Neural progenitor cell (in vitro differentiated cells): ENCODE results near the gene ARHGEF4. TPM values are rescaled to one million over a fixed set of nuclear protein-coding genes. Genes with fewer than 3 reads are reported as not detected.

Experiments used
- DNase-seq: peaks from one replicate; pipeline ENCODE4 v3.0.0-alpha.2; 2016; ENCODE audit warnings: low spot score
- H2AFZ ChIP-seq: fragments of 200-600 bp; sonication (generic); replicated peaks from 2 replicates; pipeline ENCODE4 v1.6.1; 2016; ENCODE audit warnings: antibody characterized with exemption
- H3F3A ChIP-seq: fragments of 200-600 bp; sonication (generic); 2 replicates; pipeline ENCODE4 v1.6.1; 2016; ENCODE audit warnings: antibody characterized with exemption, low read depth
- H3K27ac ChIP-seq: fragments of 200-600 bp; sonication (generic); 2 replicates; pipeline ENCODE4 v1.5.1; 2016; ENCODE audit warnings: mild to moderate bottlenecking
- H3K27me3 ChIP-seq: fragments of 200-600 bp; sonication (generic); 2 replicates; pipeline ENCODE4 v1.6.1; 2016; ENCODE audit warnings: mild to moderate bottlenecking, moderate library complexity
- H3K36me3 ChIP-seq: fragments of 200-600 bp; sonication (generic); 2 replicates; pipeline ENCODE4 v1.5.1; 2016
- H3K4me1 ChIP-seq: fragments of 200-600 bp; sonication (generic); 2 replicates; pipeline ENCODE4 v1.6.1; 2016; ENCODE audit warnings: mixed run types
- H3K4me2 ChIP-seq: fragments of 200-600 bp; sonication (generic); 2 replicates; pipeline ENCODE4 v1.6.1; 2016
- H3K4me3 ChIP-seq: fragments of 200-600 bp; sonication (generic); 2 replicates; pipeline ENCODE4 v1.5.1; 2016
- H3K79me2 ChIP-seq: fragments of 200-600 bp; sonication (generic); 2 replicates; pipeline ENCODE4 v1.6.1; 2016; ENCODE audit warnings: low read depth
- H3K9ac ChIP-seq: fragments of 200-600 bp; sonication (generic); 2 replicates; pipeline ENCODE4 v1.6.1; 2016
- H3K9me3 ChIP-seq: fragments of 200-600 bp; sonication (generic); 2 replicates; pipeline ENCODE4 v1.5.1; 2016; ENCODE audit warnings: low read depth
- H4K20me1 ChIP-seq: fragments of 200-600 bp; sonication (generic); 2 replicates; pipeline ENCODE4 v1.6.1; 2016; ENCODE audit warnings: low read depth
- H3K27ac Mint-ChIP-seq: 3 replicates; pipeline ENCODE4 v1.8.0; 2021; ENCODE audit warnings: mixed read lengths
- H3K27me3 Mint-ChIP-seq: 2 replicates; pipeline ENCODE4 v1.8.0; 2022; ENCODE audit warnings: low read depth, mild to moderate bottlenecking, inconsistent platforms, moderate library complexity, mixed read lengths; ENCODE audit not compliant: insufficient read depth
- H3K36me3 Mint-ChIP-seq: 3 replicates; pipeline ENCODE4 v1.8.0; 2021; ENCODE audit warnings: mixed read lengths
- H3K4me1 Mint-ChIP-seq: 3 replicates; pipeline ENCODE4 v1.8.0; 2021; ENCODE audit warnings: mixed read lengths
- H3K4me3 Mint-ChIP-seq: 3 replicates; pipeline ENCODE4 v1.8.0; 2021; ENCODE audit warnings: mild to moderate bottlenecking, moderate library complexity, mixed read lengths
- H3K9me3 Mint-ChIP-seq: 3 replicates; pipeline ENCODE4 v1.8.0; 2020; ENCODE audit warnings: mixed read lengths
- EZH2 ChIP-seq: fragments of 200-600 bp; sonication (generic); IDR thresholded peaks from 2 replicates; pipeline ENCODE4 v1.6.1; 2017; ENCODE audit warnings: antibody characterized with exemption, mild to moderate bottlenecking, moderate library complexity
- EZH2phosphoT487 ChIP-seq: fragments of 200-600 bp; sonication (generic); IDR thresholded peaks from 2 replicates; pipeline ENCODE4 v1.6.1; 2017; ENCODE audit warnings: antibody characterized with exemption
- total RNA-seq: library from RNA; depleted of rRNA; stranded (reverse); fragments of >200 nt; gene quantifications from 2 replicates; pipeline ENCODE4 v1.2.3, GENCODE V29; 2015; ENCODE audit warnings: low replicate concordance
- TF ChIP-seq, protein P1 (sequence below): fragments of 200-600 bp; sonication (generic); IDR thresholded peaks from 2 replicates; pipeline ENCODE4 v1.5.1; 2017; ENCODE audit warnings: antibody characterized with exemption, mild to moderate bottlenecking

The ARHGEF4 gene
- total RNA-seq, 1 donor from 2014 or later: 22.8 TPM

DNA sequence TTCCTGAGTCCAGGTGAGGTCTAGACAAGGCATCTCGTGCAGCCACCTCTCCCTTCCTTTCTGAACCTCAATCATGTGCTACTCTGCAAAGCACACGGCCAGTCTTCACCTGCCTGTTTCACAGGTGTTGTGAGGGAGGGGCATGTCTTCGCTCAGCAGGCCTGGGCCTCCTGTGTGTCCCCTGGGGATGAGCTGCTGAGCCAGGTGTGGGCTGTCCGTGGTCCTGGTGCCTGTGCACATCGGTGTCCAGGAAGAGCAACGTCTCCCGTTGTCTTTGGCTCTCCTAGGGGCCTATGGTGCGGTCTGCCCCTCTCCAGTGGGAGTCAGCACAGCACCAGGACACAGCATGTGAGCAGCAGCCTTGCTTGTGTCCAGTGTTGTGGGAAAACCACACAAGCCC lies 16.7 kb downstream of the ARHGEF4 start:
- Mint-ChIP-seq H3K4me1 (peaks cover 3% of the 10 kb centered on the region), H3K9me3 (peaks cover 2% of the 10 kb centered on the region), H3K36me3 (no peaks in the 10 kb centered on the region), H3K27me3 (peaks cover 7% of the 10 kb centered on the region), H3K4me3 (no peak overlapping the region), H3K27ac (no peak overlapping the region)
- Histone ChIP-seq H3F3A (no peaks in the 10 kb centered on the region), H4K20me1 (peaks cover 2% of the 10 kb centered on the region), H2AFZ (no peak overlapping the region), H3K36me3 (no peaks in the 10 kb centered on the region), H3K4me2 (no peak overlapping the region), H3K27ac (no peak overlapping the region), H3K27me3 (no peaks in the 10 kb centered on the region), H3K9ac (no peak overlapping the region), H3K4me3 (no peak overlapping the region), H3K4me1 (no peaks in the 10 kb centered on the region), H3K79me2 (no peaks in the 10 kb centered on the region), H3K9me3 (no peaks in the 10 kb centered on the region)
- TF ChIP-seq EZH2 (no peak), EZH2phosphoT487 (no peak)
- TF ChIP-seq, protein P1, sequence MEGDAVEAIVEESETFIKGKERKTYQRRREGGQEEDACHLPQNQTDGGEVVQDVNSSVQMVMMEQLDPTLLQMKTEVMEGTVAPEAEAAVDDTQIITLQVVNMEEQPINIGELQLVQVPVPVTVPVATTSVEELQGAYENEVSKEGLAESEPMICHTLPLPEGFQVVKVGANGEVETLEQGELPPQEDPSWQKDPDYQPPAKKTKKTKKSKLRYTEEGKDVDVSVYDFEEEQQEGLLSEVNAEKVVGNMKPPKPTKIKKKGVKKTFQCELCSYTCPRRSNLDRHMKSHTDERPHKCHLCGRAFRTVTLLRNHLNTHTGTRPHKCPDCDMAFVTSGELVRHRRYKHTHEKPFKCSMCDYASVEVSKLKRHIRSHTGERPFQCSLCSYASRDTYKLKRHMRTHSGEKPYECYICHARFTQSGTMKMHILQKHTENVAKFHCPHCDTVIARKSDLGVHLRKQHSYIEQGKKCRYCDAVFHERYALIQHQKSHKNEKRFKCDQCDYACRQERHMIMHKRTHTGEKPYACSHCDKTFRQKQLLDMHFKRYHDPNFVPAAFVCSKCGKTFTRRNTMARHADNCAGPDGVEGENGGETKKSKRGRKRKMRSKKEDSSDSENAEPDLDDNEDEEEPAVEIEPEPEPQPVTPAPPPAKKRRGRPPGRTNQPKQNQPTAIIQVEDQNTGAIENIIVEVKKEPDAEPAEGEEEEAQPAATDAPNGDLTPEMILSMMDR: no peak
- no peak for DNase-seq

DNA sequence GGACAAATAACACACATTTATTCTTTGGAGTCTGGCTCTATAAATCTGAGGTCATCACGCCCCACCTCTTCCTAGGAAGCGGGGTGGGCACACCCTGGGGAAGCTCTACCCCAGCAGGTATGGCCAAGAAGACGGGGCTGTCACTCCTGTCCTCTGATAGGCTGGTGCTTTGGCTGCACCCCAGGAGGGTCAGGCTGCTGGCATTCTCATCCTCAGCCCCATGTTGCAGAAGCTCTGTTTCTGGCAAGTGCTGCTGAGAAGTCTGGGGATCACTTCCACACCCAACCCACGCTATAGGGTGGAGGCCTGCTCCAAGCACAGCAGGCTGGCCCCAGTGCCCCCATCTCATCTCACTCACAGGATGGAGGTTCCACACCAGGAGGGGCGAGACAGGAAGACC lies 17.6 kb downstream of the ARHGEF4 start:
- Histone ChIP-seq H2AFZ (no peak overlapping the region), H4K20me1 (no peaks in the 10 kb centered on the region), H3K4me1 (no peaks in the 10 kb centered on the region), H3K79me2 (no peaks in the 10 kb centered on the region), H3K4me3 (no peak overlapping the region), H3K4me2 (no peak overlapping the region), H3K27ac (no peak overlapping the region), H3K27me3 (no peaks in the 10 kb centered on the region), H3K36me3 (no peaks in the 10 kb centered on the region), H3K9ac (no peak overlapping the region), H3K9me3 (no peaks in the 10 kb centered on the region), H3F3A (no peaks in the 10 kb centered on the region)
- Mint-ChIP-seq H3K4me3 (no peak overlapping the region), H3K27me3 (peaks cover 7% of the 10 kb centered on the region), H3K4me1 (peaks cover 3% of the 10 kb centered on the region), H3K9me3 (peaks cover 2% of the 10 kb centered on the region), H3K27ac (no peak overlapping the region), H3K36me3 (no peaks in the 10 kb centered on the region)
- TF ChIP-seq EZH2phosphoT487 (no peak), EZH2 (no peak)
- TF ChIP-seq, protein P1: no peak
- DNase-seq: no peak

DNA sequence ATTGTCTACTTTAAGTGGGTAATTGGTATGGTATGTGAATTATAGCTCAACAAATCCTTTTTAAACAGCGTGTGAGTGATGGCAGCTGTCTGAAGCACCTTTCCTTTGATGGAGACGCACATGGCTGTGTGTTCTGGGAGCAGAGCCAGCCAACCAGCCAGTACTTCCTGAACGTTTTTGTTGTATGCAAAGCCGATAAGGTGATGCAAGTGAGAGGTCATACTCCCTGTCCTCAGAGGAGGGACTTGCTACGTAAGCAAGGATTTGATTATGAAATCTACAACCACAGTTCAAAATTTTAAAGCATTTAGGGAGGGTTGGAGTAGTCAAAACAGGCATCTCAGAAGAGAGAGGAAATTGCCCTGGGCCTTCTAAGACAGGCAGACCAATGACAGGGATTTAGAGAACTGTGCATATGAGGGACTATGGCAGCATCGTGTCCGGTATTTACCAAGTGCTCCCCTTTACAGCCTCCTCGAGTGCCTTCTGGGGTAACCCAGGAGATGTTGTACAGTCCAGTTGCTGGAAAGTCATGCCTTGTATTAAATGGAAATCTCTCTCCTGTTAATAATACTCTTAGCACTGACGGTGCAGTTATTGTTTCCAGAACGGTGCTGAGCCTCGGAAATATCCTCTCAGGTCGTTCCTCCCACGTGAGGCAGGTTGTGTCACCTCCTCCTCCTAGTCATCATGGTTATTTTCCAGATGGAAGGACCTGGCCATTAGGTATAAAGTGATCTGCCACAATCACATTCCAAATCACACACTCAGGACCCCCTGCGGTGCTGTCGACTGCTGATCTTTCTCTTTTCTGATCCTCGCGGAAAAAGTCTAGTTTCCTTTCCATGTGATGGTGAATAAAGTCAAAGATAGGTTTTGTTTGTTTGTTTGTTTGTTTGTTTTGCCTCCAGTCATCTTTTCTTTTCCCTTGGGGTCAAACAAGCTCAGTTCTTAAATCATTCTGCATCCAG lies 28.4 kb downstream of the ARHGEF4 start:
- Histone ChIP-seq H3F3A (peaks cover 23% of the 10 kb centered on the region), H3K27me3 (no peaks in the 10 kb centered on the region), H3K4me2 (no peak overlapping the region), H2AFZ (no peak overlapping the region), H3K9ac (no peak overlapping the region), H3K9me3 (no peaks in the 10 kb centered on the region), H3K36me3 (no peaks in the 10 kb centered on the region), H3K4me1 (peaks cover 30% of the 10 kb centered on the region), H3K79me2 (peaks cover 5% of the 10 kb centered on the region), H3K27ac (peak overlapping the region; percentile 38), H4K20me1 (no peaks in the 10 kb centered on the region), H3K4me3 (no peak overlapping the region)
- TF ChIP-seq, protein P1: no peak
- TF ChIP-seq EZH2phosphoT487: no peak
- TF ChIP-seq EZH2: no peak
- Mint-ChIP-seq H3K4me1 (peaks cover 15% of the 10 kb centered on the region), H3K4me3 (no peak overlapping the region), H3K36me3 (no peaks in the 10 kb centered on the region), H3K27me3 (no peaks in the 10 kb centered on the region), H3K27ac (no peak overlapping the region), H3K9me3 (no peaks in the 10 kb centered on the region)
- DNase-seq: peak; percentile 65
